A549 (cell line): ENCODE measurements around the gene TMEM240.

Source experiments
- BCL3 ChIP-seq: fragments of >200 bp; sonication (Bioruptor Twin); formaldehyde crosslinking; IDR thresholded peaks from 3 replicates; pipeline ENCODE4 v1.6.1; 2016
- CBX2 ChIP-seq: fragments of 200-600 bp; sonication (generic); IDR thresholded peaks from 2 replicates; pipeline ENCODE4 v1.6.1; 2016; ENCODE audit warnings: low read depth, mild to moderate bottlenecking, borderline replicate concordance
- CEBPB ChIP-seq, 2 experiments: fragments of >200 bp in 1 of 2; sonication (Bioruptor Twin) in 1 of 2; formaldehyde crosslinking in 1 of 2; IDR thresholded peaks; 2 replicates each; pipeline ENCODE4 v1.6.1; 2012 to 2016
- CTCF ChIP-seq: fragments of >200 bp; sonication (Bioruptor Twin); formaldehyde crosslinking; IDR thresholded peaks from 3 replicates; pipeline ENCODE4 v1.5.1; 2016
- FOXS1 ChIP-seq: fragments of 250-450 bp; sonication (Bioruptor Pico); IDR thresholded peaks from 2 replicates; pipeline ENCODE4 v1.5.0; 2020; ENCODE audit warnings: mild to moderate bottlenecking, moderate library complexity
- PBX3 ChIP-seq: IDR thresholded peaks from 2 replicates; pipeline ENCODE4 v1.6.1; 2012
- POLR2A ChIP-seq: IDR thresholded peaks from 2 replicates; pipeline ENCODE4 v1.6.1; 2012; ENCODE audit warnings: mild to moderate bottlenecking, low read length
- RFX5 ChIP-seq: fragments of 450-650 bp; IDR thresholded peaks from 2 replicates; pipeline ENCODE4 v1.7.1; 2014; ENCODE audit warnings: antibody characterized with exemption, mild to moderate bottlenecking, moderate library complexity
- TP53 ChIP-seq: fragments of 250-450 bp; sonication (Bioruptor Pico); IDR thresholded peaks from 2 replicates; pipeline ENCODE4 v1.5.0; 2021; ENCODE audit warnings: mild to moderate bottlenecking, moderate library complexity

- TF ChIP-seq PBX3 (no peak), CEBPB (IDR thresholded peaks at IDR 0.05) (no peak), CTCF (no peak), POLR2A (no peak), RFX5 (no peak), CBX2 (no peak), FOXS1 (CRISPR knock-in tag) (no peak), BCL3 (no peak), TP53 (CRISPR knock-in tag) (no peak)
Measured at GRCh38 chr1:1560178-1560577, 19.8 kb upstream of the TMEM240 start.
